Peyer's patch (tissue), 4 donors: ENCODE data around the gene ZNF45.

Experiments
- POLR2A ChIP-seq, 2 donors: fragments of 450-650 bp; IDR thresholded peaks; one replicate each; pipeline ENCODE4 v1.5.1; 2017; ENCODE audit warnings: antibody characterized with exemption in 2 of 2, mild to moderate bottlenecking in 2 of 2, moderate library complexity in 2 of 2
- TF ChIP-seq, protein P1 (sequence below), 6 experiments: fragments of 450-650 bp in 4 of 6; fragments of 200-600 bp in 2 of 6; sonication (generic) in 1 of 6; IDR thresholded peaks; one replicate each; pipeline ENCODE4 v1.5.1; 2017 to 2019; ENCODE audit warnings: antibody characterized with exemption in 6 of 6, mild to moderate bottlenecking in 3 of 6, moderate library complexity in 1 of 6

DNA sequence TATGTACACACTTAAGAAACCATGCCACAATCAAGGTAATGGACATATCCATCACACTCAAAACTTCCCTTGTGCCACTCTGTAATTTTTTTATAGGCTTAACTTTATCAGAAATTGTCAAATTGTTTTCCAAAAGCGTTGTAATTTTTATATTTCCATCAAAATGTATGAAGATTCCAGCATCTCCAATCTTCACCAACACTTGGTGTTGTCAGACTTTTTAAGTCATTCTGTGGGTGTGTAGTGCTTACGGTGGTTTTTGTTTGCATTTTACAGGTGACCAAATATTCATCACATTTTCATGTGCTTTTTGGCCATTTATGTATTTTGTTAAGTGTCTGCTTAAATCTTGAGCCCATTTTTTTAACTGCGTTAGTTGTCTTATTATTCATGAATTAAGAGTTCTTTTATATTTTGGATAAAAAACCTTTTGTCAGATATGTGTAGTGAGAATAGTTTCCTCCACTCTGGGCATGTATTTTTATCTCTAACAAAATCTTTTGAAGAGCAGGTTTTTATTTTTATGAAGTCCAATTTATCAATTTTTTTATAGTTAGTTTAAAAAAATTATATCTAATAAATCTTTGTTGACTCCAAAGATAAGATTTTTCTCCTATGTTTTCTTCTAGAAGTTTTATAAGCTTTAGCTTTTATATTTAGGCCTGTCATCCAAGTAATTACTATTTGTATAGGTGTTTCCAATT is 4.6 kb upstream of the ZNF45 start:
- TF ChIP-seq POLR2A (IDR thresholded peaks at IDR 0.05), result no peak
- TF ChIP-seq, protein P1, sequence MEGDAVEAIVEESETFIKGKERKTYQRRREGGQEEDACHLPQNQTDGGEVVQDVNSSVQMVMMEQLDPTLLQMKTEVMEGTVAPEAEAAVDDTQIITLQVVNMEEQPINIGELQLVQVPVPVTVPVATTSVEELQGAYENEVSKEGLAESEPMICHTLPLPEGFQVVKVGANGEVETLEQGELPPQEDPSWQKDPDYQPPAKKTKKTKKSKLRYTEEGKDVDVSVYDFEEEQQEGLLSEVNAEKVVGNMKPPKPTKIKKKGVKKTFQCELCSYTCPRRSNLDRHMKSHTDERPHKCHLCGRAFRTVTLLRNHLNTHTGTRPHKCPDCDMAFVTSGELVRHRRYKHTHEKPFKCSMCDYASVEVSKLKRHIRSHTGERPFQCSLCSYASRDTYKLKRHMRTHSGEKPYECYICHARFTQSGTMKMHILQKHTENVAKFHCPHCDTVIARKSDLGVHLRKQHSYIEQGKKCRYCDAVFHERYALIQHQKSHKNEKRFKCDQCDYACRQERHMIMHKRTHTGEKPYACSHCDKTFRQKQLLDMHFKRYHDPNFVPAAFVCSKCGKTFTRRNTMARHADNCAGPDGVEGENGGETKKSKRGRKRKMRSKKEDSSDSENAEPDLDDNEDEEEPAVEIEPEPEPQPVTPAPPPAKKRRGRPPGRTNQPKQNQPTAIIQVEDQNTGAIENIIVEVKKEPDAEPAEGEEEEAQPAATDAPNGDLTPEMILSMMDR (IDR thresholded peaks at IDR 0.05), result no peak
